ENCODE results near the gene GALNT9.
"Not testable (repeated sequence)": the region's sequence is repeated elsewhere in the genome, so short reads cannot be mapped to it uniquely, and the experiment has no call there.

The GALNT9 gene

GRCh38 chr12:132201391-132202120 is 127.8 kb downstream of the GALNT9 start:
- DNase-seq (ENCODE audit: low read depth, low spot score): no peak

GRCh38 chr12:132200800-132201199 is 128.6 kb downstream of the GALNT9 start:
- no peak for DNase-seq (ENCODE audit: low read depth, low spot score)

- no peak for DNase-seq (ENCODE audit: low read depth, low spot score)
Measured at GRCh38 chr12:132199526-132200319, 129.7 kb downstream of the GALNT9 start.

DNA sequence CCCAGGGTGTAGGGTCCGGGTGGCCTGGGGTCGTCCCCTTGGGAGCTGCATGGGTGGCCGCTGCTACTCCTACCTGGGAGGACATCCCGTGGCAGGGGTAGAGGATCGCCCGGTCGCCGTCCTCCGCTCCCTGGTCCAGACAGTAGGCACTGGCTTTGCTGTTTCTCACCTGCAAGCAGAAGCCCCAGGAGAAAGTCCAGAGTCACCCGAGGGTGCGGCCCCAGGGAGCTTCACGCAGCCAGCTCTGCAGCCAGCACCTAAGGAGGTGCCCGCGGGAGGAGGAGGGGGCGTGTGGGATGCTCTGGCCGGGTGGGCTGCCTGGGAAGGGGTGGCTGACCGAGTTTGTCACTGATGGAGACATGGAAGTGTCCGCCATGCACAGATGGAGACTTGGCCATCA is 130.3 kb downstream of the GALNT9 start:
- DNase-seq (ENCODE audit: low read depth, low spot score): no peak

DNA sequence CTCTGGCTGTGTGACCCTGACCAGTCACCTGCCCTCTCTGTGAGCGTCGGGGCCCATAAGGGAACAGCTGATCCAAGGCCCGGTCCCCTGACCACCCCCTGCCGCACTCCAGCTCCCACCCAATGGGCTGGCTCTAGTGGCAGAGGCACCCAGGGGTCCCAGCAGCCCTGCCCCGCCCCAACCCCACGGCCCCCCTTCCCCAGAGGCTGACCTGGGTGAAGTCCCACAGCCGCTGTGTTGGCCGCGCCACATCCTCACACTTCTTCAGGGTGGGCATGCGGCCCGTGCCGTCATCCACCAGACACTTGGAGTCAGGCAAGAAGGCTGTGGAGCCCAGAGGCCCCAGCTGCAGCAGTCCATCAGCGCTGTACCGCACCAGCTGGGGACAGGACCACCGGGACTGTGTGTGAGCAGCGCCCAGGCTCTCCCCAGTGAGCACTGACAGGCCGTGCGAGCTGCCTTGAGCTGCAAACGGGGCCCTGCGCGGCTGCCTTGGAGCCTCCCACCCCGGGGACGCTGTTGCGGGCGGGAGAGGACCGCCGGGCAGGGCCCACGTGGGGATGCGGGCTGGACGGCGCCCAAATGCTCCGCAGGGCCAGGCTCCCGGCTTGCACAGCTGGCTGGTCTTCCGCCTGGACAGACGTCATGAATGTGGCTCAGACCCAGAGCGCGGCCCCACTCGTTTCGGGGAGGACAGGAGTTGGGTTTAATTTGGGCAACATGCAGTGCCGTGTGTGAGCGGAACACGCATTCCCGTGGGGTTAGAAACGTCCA is 131.6 kb downstream of the GALNT9 start:
- no peak for DNase-seq (ENCODE audit: low read depth, low spot score)

DNA sequence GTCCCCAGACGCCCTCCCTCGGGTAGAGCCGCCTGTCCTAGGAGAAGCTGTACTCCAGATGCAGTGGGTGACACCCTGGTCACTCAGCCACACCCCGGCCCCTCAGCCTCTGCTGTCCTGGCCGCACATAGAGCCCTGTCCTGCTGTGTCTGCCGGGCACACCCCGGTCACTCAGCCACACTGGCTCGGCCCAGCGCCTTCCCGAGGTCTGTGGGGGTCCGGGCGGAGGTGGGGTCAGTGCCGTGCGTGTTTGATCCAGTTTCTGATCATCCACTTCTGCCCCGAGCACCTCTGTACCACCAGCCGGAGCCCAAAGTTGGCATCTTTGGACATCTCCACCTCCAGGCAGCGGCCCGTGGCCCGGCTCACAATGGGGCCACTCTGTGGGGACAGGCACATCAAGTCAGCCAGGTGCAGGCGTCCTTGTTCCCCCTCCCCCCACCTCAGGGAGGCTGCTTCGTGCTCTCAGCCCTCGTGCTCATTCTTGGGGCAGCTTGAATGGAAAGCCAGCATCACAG is 132.5 kb downstream of the GALNT9 start:
- DNase-seq (ENCODE audit: low read depth, low spot score): no peak

DNA sequence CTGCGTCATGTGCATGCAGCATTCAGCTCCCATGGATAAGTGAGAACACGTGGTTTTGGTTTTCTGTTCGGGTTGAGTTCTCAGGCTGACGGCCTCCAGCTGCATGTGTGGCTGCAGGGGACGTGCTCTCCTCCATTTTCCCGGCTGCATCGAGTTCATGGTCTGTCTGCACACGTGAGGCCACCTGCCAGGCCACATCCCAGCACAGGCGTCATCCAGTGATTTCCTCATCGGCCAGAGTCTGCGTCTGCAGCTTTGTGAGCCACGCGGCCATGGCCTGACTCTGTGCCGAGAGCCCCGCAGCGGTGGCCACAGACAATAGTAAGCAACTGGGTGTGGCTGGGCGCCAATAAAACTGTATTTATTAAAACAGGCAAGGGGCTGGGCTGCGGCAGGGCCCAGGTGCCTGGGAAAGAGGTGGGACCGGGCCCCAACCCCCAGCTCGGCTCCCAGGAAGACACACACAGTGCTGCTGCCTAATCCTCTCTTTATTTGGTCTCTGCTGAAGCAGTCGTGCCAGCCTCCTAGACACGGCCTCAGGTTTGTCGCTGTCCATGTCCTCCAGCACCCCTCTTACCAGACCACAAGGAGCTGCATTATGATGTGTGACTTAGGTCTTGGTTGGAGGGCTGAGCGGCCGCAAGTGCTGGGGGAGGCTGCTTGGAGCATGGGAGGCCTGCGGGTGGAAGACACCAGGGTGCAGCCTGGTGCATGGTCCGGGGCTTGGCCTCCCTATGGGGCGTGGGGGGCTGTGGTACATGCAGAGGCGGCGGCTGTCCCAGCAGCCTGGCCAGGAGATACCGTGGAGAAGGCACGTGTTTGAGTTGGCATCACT is 133.1 kb downstream of the GALNT9 start:
- peak; percentile 49 for DNase-seq (ENCODE audit: low read depth, low spot score)

DNA sequence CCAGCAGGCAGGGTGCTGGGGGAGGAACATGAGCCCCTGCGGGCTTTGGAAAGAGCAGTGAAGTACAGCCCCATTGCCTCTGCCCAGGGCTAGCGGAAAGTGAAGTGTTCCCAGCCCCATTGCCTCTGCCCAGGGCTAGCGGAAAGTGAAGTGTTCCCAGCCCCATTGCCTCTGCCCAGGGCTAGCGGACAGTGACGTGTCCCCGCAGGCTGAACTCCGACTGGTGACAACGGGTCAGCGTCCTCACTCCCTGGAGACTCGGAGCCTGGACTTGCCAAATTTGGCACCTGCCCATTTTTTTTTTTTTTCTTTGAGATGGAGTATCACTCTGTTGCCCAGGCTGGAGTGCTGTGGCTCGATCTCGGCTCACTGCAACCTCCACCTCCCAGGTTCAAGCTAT is 134.1 kb downstream of the GALNT9 start:
- DNase-seq (ENCODE audit: low read depth, low spot score): not testable (repeated sequence)

DNA sequence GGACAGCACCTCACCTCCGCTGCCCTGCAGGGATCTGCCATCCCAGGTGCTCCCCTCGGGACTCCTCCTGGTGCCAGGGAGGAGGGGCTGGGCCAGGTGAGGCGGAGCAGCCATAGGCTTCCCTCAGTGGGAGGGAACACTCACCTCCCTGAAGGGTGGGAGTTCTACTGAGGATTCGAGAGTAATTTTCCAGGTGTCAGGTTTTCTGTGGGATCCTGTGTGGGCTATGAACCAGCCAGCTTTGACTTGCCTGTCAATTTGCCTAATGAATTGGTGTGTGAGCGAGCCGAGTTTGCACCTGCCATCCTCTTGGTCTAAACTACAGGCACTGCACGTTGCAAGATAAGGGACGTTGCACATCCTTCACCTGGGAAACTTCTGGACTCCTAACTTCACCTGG is 134.8 kb downstream of the GALNT9 start:
- no peak for DNase-seq (ENCODE audit: low read depth, low spot score)

GRCh38 chr12:132194056-132194455 is 135.3 kb downstream of the GALNT9 start:
- DNase-seq (ENCODE audit: low read depth, low spot score): no peak

- no peak for DNase-seq (ENCODE audit: low read depth, low spot score)
Measured at GRCh38 chr12:132191715-132192553, 137.5 kb downstream of the GALNT9 start.

DNA sequence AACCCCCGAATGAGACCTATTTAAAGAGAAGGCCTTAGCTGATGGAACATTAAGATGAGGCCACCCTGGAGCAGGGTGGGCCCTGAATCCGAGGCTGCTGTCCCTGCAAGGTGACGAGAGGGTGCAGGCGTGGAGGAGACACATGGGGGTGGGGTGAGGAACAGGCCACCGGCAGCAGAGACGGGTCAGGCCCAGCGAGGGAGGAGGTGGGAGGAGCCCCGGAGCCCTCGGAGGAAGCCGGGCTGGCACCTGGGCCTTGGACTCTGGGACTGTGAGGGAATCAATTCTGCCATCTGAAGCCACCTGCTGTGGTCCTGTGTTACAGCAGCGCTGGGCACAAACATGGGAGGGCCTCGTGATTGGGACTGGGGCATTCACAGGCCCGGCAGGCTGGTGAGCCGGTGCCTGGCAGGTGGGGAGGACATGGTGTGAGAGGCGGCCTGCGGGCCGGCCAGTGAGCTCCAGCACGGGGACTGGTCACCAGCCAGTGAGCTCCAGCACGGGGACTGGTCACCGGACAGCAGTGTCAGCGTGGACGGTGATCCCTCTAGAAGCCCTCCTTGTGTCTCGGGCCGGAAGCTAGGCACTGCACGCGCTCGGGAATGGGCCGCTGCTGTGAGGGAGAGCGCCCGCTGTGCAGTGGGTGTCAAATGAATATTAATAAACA is 138.4 kb downstream of the GALNT9 start:
- no peak for DNase-seq (ENCODE audit: low read depth, low spot score)

DNA sequence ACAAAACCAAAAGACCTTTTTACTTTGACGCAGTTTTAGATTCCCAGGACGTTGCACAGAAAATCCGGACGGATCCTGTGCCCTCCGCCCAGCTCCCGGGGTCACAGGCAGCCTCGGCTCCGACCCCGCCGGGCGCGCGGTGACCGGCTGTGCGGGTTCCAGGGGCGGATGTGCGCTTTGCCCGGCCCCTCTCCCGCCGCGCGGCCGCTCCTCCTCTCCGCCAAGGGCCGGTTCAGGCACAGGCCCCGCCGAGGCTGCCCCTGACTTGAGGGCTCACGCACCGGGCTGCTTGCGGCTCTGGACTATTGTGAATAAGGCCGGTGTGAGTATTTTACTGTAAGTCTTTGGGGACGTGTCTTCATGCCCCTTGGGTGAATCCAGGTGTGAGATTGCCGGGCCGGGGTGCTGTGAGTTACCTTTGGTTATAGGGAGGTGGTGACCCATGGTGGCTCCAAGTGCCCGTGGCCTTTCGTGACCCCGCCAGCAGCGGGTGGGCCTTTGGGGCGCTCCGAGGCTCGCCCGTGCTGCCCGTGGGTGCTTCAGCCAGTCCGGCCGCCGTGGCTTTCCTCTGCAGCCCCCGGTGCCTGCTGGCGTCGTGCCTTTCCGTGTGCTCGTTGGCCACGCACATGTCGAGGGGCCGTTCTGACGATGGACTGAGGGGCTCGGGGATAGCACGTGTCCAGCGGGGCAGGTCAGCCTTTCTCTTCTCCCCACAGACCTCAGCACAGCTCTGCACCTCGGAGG is 139.2 kb downstream of the GALNT9 start:
- DNase-seq (ENCODE audit: low read depth, low spot score): no peak

DNA sequence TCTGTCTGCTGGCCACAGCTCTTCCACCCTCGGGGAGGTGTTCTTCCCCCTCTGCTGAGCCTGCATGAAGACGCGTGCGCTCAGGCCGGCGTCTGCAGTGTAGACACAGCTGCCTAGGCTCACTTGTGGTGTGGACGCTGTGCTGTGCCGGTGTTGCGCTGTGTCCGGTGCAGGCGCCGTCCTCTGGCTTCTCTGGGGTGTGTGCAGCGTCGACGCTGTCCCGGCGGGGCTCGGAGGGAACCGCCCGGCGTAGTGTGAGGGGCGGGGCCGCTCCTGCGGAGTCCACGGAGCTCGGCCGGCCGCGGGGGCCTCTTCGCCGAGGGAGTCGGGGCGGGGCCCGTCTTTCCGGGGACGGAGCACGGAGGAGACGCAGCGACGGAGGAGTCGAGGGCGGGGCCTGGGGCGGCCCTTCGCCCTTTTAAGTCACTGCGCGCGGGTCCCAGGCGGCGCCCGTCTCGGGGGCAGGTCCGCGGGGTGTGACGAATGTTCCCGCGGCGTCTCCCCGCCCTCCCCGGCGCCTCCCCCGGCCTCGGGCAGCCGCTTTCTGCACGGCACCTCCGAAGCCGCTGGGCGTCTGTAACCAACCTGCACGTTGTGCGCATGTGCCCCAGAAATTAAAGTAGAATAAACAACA is 139.9 kb downstream of the GALNT9 start:
- peak; percentile 90 for DNase-seq (ENCODE audit: low read depth, low spot score)

- no peak for DNase-seq (ENCODE audit: low read depth, low spot score)
Measured at GRCh38 chr12:132188916-132189325, 140.5 kb downstream of the GALNT9 start.

GRCh38 chr12:132188451-132188901 is 140.9 kb downstream of the GALNT9 start:
- DNase-seq (ENCODE audit: low read depth, low spot score): no peak

DNA sequence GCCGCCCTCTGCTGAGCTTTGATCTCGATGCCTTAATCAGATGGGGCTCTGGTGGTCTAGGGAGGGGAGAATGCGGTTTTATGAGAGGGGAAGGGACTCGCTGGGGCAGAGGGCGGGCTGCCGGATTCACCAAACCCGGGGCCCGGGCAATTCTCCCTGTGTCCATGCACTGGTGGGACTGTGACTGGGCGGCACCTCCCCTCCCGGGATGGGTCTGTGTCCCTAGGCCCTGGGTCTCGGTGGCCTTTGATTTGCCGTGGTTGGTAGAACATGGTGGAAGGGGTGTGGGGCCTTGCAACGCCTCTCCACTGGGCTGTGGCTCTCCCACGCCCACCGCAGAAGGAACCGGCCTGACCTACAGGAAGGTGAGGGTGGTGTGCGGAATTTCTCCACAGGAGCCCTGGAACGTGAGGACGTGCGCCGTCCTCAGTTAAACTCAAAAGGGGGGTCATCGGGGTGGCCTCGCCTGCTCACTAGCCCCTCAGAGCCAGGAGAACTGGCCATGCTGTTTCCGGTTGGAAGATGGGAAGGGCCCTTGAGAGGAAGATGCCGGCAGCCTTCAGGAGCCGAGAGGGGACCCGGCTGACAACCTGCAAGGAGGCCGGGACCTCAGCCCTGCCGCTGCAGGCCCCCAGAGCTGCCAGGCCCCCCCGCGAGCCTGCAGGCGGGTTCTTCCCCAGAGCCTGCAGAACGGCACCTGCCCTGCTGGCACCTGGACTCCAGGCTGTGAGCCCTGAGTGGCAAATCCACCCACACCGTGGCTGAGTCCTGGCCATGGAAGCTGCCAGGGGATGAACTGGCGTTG is 141.5 kb downstream of the GALNT9 start:
- no peak for DNase-seq (ENCODE audit: low read depth, low spot score)
